Astrocyte of the cerebellum (primary cell): ENCODE measurements around the gene KIAA1210.
"Not testable (repeated sequence)": the region's sequence is repeated elsewhere in the genome, so short reads cannot be mapped to it uniquely, and the experiment has no call there.

Source experiments
- DNase-seq: peaks from one replicate; pipeline ENCODE4 v3.0.0-alpha.2; 2011; ENCODE audit warnings: low read depth
- H3K4me3 ChIP-seq: 2 replicates; pipeline ENCODE4 v1.5.1; 2011; ENCODE audit warnings: mild to moderate bottlenecking, low read depth, low read length, moderate library complexity
- CTCF ChIP-seq: IDR thresholded peaks from 2 replicates; pipeline ENCODE4 v1.5.1; 2012; ENCODE audit warnings: low read length, low read depth, moderate library complexity, mild to moderate bottlenecking; ENCODE audit errors: missing control alignments
- in situ Hi-C: cut with HindIII; loops from 2 replicates; pipeline ENCODE4 v1.10.0; 2017; ENCODE audit warnings: low sequenced_read_pairs

Gene KIAA1210

GRCh38 chrX:119040432-119040831 lies 87.2 kb downstream of the KIAA1210 start:
- H3K4me3 ChIP-seq = no peak overlapping the region
- TF ChIP-seq CTCF = no peak
- no peak for DNase-seq
- in situ Hi-C loops = no loop called here

- in situ Hi-C loops = no loop called here
- H3K4me3 ChIP-seq = no peak overlapping the region
- DNase-seq = no peak
- TF ChIP-seq CTCF = no peak
These were observed 91.2 kb downstream of the KIAA1210 start for GRCh38 chrX:119036107-119037029.

GRCh38 chrX:119030990-119031389 lies 96.6 kb downstream of the KIAA1210 start:
- no peak overlapping the region for H3K4me3 ChIP-seq
- no peak for TF ChIP-seq CTCF
- no peak for DNase-seq
- in situ Hi-C loops = no loop called here

GRCh38 chrX:119029656-119030055 lies 98.0 kb downstream of the KIAA1210 start:
- DNase-seq, H3K4me3 ChIP-seq, in situ Hi-C loops: not testable (repeated sequence)

GRCh38 chrX:119028733-119029330 lies 98.8 kb downstream of the KIAA1210 start:
- no peak overlapping the region for H3K4me3 ChIP-seq
- in situ Hi-C loops = no loop called here
- DNase-seq = no peak
- TF ChIP-seq CTCF = no peak
